HG03108 (cell line): ENCODE measurements around the gene SNED1.
"Not testable (repeated sequence)": the region's sequence is repeated elsewhere in the genome, so short reads cannot be mapped to it uniquely, and the experiment has no call there.

Experiments used
- ATAC-seq: cut with Tn5 transposase; IDR thresholded peaks from one replicate; pipeline ENCODE4 v1.9.1; 2021; ENCODE audit warnings: moderate library complexity; ENCODE audit not compliant: unreplicated experiment

SNED1 gene

GRCh38 chr2:240972201-240972600, 26.2 kb upstream of the SNED1 start:
- ATAC-seq, result no peak

- no peak for ATAC-seq
These were observed 25.5 kb upstream of the SNED1 start for GRCh38 chr2:240972636-240973521.

GRCh38 chr2:240974771-240975572, 23.4 kb upstream of the SNED1 start:
- ATAC-seq, result no peak

- ATAC-seq, result not testable (repeated sequence)
These were observed 22.5 kb upstream of the SNED1 start for GRCh38 chr2:240975903-240976302.

GRCh38 chr2:240981280-240981679, 17.1 kb upstream of the SNED1 start:
- ATAC-seq, result no peak

- ATAC-seq, result no peak
These were observed 16.3 kb upstream of the SNED1 start for GRCh38 chr2:240981871-240982800.

- ATAC-seq, result no peak
These were observed 15.6 kb upstream of the SNED1 start for GRCh38 chr2:240982821-240983281.

- no peak for ATAC-seq
These were observed 14.9 kb upstream of the SNED1 start for GRCh38 chr2:240983361-240983995.

GRCh38 chr2:240983996-240984498, 14.4 kb upstream of the SNED1 start:
- ATAC-seq, result no peak

GRCh38 chr2:240985881-240986786, 12.3 kb upstream of the SNED1 start:
- ATAC-seq, result no peak

- no peak for ATAC-seq
These were observed 11.5 kb upstream of the SNED1 start for GRCh38 chr2:240986787-240987411.

- ATAC-seq, result no peak
These were observed 10.8 kb upstream of the SNED1 start for GRCh38 chr2:240987588-240987987.

GRCh38 chr2:240988146-240988545, 10.3 kb upstream of the SNED1 start:
- ATAC-seq, result no peak

- ATAC-seq, result no peak
These were observed 9.7 kb upstream of the SNED1 start for GRCh38 chr2:240988571-240989271.

- no peak for ATAC-seq
These were observed 8.8 kb upstream of the SNED1 start for GRCh38 chr2:240989451-240990265.

- no peak for ATAC-seq
These were observed 8.2 kb upstream of the SNED1 start for GRCh38 chr2:240990266-240990529.

GRCh38 chr2:240990726-240991377, 7.6 kb upstream of the SNED1 start:
- no peak for ATAC-seq
